IPS-18c (cell line): ENCODE results near the gene LRRFIP1.

Source experiments
- H3K4me3 ChIP-seq: 2 replicates; pipeline ENCODE4 v1.7.0; 2013; ENCODE audit warnings: low read depth, mild to moderate bottlenecking, low read length, moderate library complexity; ENCODE audit not compliant: insufficient read depth
- H3K9me3 ChIP-seq: one replicate; pipeline ENCODE4 v1.6.1; 2013; ENCODE audit warnings: mild to moderate bottlenecking, low read length, moderate library complexity; ENCODE audit not compliant: control insufficient read depth, insufficient read depth

LRRFIP1 gene

GRCh38 chr2:237733677-237734300 is 106.4 kb downstream of the LRRFIP1 start:
- no peaks in the 10 kb centered on the region for H3K9me3 ChIP-seq
- no peak overlapping the region for H3K4me3 ChIP-seq

- H3K9me3 ChIP-seq, result no peaks in the 10 kb centered on the region
- no peak overlapping the region for H3K4me3 ChIP-seq
Observed at GRCh38 chr2:237734905-237735623, 107.7 kb downstream of the LRRFIP1 start.

GRCh38 chr2:237735798-237736197 is 108.4 kb downstream of the LRRFIP1 start:
- no peaks in the 10 kb centered on the region for H3K9me3 ChIP-seq
- H3K4me3 ChIP-seq, result no peak overlapping the region

DNA sequence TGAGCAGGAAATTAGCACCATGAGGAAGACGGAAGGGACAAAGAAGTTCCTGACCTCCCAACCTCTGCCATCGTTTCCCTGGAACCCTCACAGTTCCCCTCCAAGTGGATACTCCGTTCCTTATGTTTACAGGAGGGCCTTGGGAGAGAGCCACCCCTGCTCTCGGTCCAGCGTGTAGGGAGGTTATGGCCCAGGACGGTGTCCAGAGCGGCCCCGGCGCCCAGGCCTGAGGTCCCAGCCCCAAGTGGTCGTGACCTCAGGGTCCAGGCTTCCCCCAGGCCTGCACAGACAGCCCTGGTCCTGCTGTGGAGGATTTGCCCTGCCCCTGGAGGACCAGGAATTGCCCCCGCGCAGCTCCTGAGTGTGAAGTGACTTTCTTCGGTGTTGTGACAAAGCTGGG is 109.4 kb downstream of the LRRFIP1 start:
- H3K4me3 ChIP-seq, result no peak overlapping the region
- H3K9me3 ChIP-seq, result no peaks in the 10 kb centered on the region

DNA sequence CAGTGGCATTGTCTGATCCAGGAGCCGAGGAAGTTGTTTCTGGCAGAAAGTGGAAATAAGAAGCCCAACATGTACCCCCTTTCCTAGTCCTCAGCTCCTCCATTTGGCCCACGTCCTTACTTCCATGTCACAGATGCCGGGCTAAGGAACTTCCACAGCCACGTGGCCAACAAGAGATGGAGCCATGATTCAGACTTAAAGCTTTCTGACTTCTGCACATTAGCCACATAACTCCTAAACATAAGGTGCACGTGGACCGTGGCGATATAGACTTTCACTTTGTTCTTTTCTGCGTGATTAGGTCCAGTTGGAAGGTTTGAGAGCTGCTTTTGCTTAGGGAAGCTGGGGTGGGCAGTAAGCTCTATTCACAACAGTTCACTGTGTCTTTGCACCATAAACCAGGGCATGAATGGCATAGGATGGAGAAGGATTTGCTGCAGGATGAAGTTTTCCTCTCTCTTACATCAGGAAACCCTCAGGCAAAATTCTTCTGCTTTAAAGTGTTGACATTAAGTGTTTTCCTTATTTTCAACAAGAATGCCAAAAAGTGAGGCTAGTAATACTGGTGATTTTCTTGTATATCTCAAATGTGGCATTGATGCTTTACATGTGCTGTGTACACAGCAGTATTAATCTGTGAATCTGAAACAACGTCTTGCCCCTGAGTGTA is 109.9 kb downstream of the LRRFIP1 start:
- H3K4me3 ChIP-seq, result no peak overlapping the region
- H3K9me3 ChIP-seq, result no peaks in the 10 kb centered on the region

- no peak overlapping the region for H3K4me3 ChIP-seq
- H3K9me3 ChIP-seq, result no peaks in the 10 kb centered on the region
Observed at GRCh38 chr2:237738255-237738654, 110.9 kb downstream of the LRRFIP1 start.

DNA sequence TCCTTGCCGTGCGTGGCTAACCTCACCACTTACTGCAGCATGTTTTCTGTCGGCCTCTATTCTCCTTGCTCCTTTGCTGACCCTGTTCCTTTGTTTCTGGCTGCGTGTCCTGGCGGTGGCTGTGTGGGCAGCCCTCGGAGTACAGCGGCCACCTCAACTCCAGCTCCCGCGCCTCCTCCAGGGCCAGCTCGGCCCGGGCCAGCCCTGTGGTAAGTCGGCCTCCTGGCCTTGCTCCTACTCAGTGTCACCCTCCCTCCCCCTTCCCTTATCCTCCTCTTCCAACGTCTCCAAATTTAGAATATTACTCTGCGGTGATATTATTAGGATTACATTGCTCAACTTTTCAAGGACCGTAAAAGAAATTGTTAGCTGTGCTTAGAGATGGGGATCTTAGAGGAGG is 111.7 kb downstream of the LRRFIP1 start:
- H3K9me3 ChIP-seq, result no peaks in the 10 kb centered on the region
- no peak overlapping the region for H3K4me3 ChIP-seq

- Histone ChIP-seq H3K4me3 (no peak overlapping the region), H3K9me3 (no peaks in the 10 kb centered on the region)
Observed at GRCh38 chr2:237742191-237742590, 114.8 kb downstream of the LRRFIP1 start.

GRCh38 chr2:237742614-237743013 is 115.2 kb downstream of the LRRFIP1 start:
- Histone ChIP-seq H3K9me3 (no peaks in the 10 kb centered on the region), H3K4me3 (no peak overlapping the region)

DNA sequence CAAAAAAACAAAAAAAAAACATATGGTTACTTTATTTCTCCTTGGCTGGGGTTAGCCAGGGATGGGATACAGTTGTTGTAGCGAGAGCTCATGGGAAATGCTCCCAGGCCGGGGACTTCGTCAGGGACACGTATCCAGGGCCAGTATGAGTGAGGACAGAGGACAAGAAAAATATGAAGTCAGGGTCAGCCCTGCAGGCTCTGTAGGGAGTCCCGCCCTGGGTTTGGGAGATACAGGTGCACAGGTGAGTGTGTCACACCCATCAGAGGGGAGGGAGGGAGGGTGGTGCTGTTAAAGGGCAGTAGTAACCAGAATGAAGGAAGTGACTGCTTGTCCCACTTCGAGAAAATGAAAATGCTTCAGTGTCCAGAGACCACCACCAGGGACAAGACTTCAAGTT is 115.6 kb downstream of the LRRFIP1 start:
- H3K9me3 ChIP-seq, result no peaks in the 10 kb centered on the region
- H3K4me3 ChIP-seq, result no peak overlapping the region

- Histone ChIP-seq H3K9me3 (no peaks in the 10 kb centered on the region), H3K4me3 (no peak overlapping the region)
Observed at GRCh38 chr2:237743561-237744269, 116.3 kb downstream of the LRRFIP1 start.

DNA sequence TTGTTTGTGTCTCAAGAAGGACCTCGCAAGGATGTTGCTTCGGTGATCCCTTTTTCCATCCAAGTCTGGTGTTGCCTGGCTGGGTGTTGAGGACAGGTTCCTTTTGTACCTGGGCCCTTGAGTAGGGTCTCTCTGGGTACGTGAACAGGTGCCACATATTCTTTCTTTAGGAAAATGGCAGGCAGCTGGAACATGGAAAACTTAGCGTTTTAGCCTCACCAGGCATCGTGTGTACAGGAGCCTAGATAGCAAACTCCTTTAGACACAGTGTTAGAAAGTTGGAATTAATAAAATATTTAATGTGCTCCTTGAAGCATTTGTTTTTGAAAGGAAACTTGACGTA is 116.9 kb downstream of the LRRFIP1 start:
- Histone ChIP-seq H3K9me3 (no peaks in the 10 kb centered on the region), H3K4me3 (no peak overlapping the region)

DNA sequence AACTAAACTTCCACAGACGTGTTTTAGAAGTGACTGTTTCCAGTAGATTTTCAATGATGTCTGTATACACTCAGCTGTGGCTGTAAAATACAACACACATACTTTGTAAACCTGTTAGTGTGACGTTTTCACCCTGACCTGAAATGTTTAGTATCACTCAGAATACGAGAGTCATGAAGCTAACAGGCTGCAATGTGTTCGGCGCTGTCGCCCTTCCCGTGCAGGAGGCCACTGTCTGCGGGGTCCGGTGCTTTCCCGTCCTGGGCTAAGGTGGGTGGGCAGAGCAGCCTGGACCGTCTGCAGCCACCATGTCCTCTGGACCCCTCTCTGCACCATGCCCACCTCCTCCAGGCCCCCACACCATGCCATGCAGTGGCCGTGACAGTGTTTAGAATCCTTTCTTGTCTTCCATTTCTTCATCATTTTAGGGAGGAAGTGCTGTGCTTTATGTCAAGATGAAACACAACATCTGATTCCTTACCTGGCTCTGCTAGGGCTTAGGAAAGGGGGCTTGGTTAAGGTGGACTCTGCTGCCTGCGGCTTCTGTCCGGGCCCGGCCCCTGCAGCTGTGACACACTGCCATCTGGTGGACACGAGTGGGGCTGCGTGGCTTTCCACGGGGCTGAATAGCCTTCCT is 117.3 kb downstream of the LRRFIP1 start:
- H3K4me3 ChIP-seq, result no peak overlapping the region

DNA sequence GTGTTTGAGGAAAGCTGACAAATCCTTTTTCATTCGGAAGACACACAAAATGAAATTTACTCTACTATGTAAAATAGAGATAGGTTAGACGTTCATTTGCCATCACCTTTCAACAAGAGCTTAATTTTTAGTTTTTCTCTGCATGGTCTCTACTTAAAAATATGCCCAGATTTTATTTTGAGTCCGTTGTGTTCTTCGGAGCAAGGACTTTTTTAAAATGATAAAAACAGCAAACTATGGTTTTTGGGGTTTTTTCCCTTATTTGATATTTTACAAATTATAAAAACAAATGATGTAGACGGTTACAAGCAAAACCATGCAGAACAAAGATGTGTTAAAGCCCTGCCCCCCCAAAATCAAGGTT is 117.8 kb downstream of the LRRFIP1 start:
- no peaks in the 10 kb centered on the region for H3K9me3 ChIP-seq
- H3K4me3 ChIP-seq, result no peak overlapping the region

More for the DNA sequence above, 117.3 kb downstream of the LRRFIP1 start:
- H3K9me3 ChIP-seq, result no peaks in the 10 kb centered on the region

- Histone ChIP-seq H3K9me3 (no peaks in the 10 kb centered on the region), H3K4me3 (no peak overlapping the region)
Observed at GRCh38 chr2:237746302-237747080, 119.1 kb downstream of the LRRFIP1 start.

GRCh38 chr2:237747189-237747588 is 119.8 kb downstream of the LRRFIP1 start:
- Histone ChIP-seq H3K4me3 (no peak overlapping the region), H3K9me3 (no peaks in the 10 kb centered on the region)

- Histone ChIP-seq H3K9me3 (no peaks in the 10 kb centered on the region), H3K4me3 (no peak overlapping the region)
Observed at GRCh38 chr2:237749002-237749401, 121.6 kb downstream of the LRRFIP1 start.
